Stimulated activated naive CD8-positive, alpha-beta T cell treated with anti-CD3 and anti-CD28 coated beads, Interleukin-15, Interleukin-2, amounts not matched to agents 100 ng/mL and 50 ng/mL, for 24 hours (primary cell): ENCODE data around the gene PRKD1.

Source experiments
- H3K27ac Mint-ChIP-seq: one replicate; pipeline ENCODE4 v1.8.0; 2021; ENCODE audit warnings: mild to moderate bottlenecking, mixed read lengths
- H3K27me3 Mint-ChIP-seq: one replicate; pipeline ENCODE4 v1.8.0; 2021; ENCODE audit warnings: mixed read lengths
- H3K36me3 Mint-ChIP-seq: one replicate; pipeline ENCODE4 v1.8.0; 2021; ENCODE audit warnings: low read depth, mixed read lengths
- H3K4me1 Mint-ChIP-seq: one replicate; pipeline ENCODE4 v1.8.0; 2021; ENCODE audit warnings: low read depth, mixed read lengths
- H3K4me3 Mint-ChIP-seq: one replicate; pipeline ENCODE4 v1.8.0; 2021; ENCODE audit warnings: mild to moderate bottlenecking, mixed read lengths
- H3K9me3 Mint-ChIP-seq: one replicate; pipeline ENCODE4 v1.8.0; 2021; ENCODE audit warnings: mixed read lengths

The PRKD1 gene

DNA sequence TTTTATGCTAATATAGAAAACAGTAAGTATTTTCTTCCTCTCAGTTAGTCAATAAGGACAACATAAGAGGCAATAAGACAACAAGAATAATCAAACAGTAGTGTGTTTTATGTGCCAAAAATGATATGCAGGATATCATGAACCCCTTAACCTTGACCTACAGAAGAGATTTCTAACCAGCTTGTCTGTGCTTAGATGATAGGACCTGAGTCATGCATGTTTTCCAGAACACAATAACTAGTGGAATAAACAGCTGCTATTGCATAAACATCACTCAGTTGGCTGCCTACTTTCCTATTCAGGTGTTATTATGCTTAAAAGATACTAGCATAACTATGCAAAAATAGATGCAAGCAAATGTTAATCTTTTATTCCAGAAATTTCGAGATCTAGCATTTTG, 282.5 kb downstream of the PRKD1 start:
- Mint-ChIP-seq H3K27me3 (no peaks in the 10 kb centered on the region), H3K27ac (no peak overlapping the region), H3K4me3 (no peak overlapping the region), H3K9me3 (peaks cover 17% of the 10 kb centered on the region), H3K36me3 (no peaks in the 10 kb centered on the region), H3K4me1 (no peaks in the 10 kb centered on the region)

DNA sequence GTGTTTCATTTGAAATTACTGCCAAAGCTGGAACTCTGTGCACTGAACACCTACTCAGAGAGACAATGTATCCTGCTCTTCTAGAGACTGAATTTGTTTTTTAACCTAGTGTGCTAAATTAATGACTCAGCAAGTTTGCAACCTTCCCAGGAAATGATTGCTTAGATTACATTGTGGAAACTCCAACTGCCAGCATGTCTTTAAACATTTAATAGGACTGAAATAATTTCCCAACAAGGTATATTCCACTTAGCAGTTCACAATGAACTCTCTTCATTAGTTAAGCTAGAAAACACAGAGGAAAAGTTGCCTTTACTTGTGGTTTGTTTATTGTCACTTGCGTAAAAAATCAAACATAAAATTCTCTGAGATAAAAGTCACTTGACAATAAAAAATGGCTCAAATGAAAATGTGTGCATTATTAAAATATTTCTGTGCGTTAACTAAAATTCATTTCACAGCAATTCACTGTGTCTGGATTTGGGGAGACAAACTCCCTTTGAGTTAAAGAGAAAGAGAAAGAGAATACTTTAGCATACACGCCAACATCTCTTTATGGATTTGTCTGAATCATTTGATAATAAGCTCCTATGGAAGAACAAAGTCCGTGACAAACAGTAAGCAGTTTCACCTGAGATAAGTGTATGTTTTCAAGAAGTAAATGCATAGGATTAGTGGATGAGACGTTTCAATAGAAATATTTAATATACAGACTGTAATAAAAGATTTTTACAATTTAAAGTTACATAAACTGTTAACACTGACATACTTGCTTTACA, 284.0 kb downstream of the PRKD1 start:
- Mint-ChIP-seq H3K27ac (no peak overlapping the region), H3K9me3 (peaks cover 8% of the 10 kb centered on the region), H3K4me1 (no peaks in the 10 kb centered on the region), H3K4me3 (no peak overlapping the region), H3K27me3 (no peaks in the 10 kb centered on the region), H3K36me3 (no peaks in the 10 kb centered on the region)

DNA sequence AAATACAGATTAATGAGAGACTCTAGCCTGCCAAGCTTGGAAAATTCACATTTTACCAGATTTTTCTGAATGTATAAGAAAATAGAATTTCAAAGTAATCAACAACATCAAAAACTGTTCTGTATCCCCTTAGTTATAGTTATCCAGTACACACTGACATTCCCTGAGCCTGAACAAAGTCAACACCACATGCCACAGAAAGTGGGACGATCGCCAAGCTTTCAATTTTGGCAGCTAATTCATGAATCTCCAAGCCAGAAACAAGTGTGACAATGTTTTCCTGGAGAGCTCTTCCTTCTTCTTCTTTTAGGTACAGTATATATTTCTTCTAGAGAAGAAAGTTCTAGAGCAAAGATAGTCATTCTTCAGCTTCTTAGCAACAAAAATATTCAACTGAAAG, 290.2 kb downstream of the PRKD1 start:
- Mint-ChIP-seq H3K36me3 (no peaks in the 10 kb centered on the region), H3K4me1 (no peaks in the 10 kb centered on the region), H3K27ac (no peak overlapping the region), H3K9me3 (no peaks in the 10 kb centered on the region), H3K4me3 (no peak overlapping the region), H3K27me3 (no peaks in the 10 kb centered on the region)

DNA sequence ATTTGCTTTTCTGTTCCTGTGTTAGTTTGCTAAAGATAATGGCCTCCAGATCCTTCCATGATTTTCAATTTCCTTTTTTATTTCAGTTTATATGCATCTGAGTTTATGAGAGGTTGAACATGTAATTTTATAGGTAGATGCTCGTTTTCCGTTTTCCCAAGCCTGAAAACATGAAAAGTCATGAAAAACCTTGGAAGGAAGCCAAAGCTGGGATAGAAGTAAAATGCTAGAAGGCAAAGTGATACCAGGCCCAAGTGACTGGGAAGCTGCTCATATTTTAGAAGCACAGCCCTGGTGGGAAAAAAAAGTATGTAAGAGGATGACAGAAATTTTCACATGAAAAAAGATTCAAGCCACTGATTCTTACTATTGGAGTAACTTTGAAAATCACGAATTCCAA, 290.8 kb downstream of the PRKD1 start:
- Mint-ChIP-seq H3K4me1 (no peaks in the 10 kb centered on the region), H3K4me3 (no peak overlapping the region), H3K9me3 (no peaks in the 10 kb centered on the region), H3K27ac (no peak overlapping the region), H3K36me3 (no peaks in the 10 kb centered on the region), H3K27me3 (no peaks in the 10 kb centered on the region)

DNA sequence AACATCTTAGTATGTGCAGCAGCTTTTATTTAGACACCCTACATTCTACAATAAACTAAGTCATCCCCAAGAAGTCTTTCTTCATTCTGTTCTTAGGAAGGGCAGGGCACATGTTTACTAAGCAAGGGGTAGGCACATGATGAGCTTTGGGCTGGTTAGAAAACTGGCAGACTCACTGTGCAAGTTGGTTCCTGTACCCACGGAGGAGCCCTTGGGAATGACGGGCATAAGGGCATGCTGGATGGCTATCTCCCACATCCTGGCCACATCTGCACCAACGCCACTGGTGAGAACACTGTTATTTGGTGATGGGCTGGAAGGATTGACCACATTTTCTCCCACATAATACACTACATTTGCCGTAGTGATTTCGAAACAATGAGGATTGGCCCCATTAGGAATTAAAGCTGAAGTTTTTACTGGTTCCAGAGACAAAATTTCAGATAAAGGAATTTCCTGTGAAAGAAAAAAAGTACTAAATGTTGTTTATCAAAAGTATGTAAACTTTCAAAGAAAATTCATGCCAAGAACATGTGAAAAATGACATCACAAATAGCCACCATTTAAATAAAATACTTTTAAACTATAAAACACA, 297.0 kb downstream of the PRKD1 start:
- no peak overlapping the region for H3K27ac Mint-ChIP-seq
- no peaks in the 10 kb centered on the region for H3K4me1 Mint-ChIP-seq
- no peaks in the 10 kb centered on the region for H3K27me3 Mint-ChIP-seq
- H3K9me3 Mint-ChIP-seq, result no peaks in the 10 kb centered on the region
- H3K36me3 Mint-ChIP-seq, result no peaks in the 10 kb centered on the region
- H3K4me3 Mint-ChIP-seq, result no peak overlapping the region

DNA sequence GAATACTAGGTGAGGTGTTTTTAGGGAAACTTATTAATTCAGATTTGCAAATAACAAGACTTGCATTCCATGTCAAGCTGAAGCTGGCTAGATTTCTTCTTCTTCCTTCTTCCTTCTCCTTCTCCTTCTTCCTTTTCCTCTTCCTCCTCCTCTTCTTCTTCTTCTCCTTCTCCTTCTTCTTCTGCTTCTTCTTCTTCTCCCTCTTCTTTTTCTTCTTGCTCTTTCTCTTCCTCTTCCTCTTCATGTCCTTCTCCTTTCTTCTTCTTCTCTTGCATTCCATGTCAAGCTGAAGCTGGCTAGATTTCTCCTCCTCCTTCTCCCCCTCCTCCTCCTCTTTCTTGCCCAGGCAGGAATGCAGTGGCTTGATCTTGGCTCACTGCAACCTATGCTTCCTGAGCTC, 297.8 kb downstream of the PRKD1 start:
- H3K36me3 Mint-ChIP-seq, result no peaks in the 10 kb centered on the region
- no peak overlapping the region for H3K4me3 Mint-ChIP-seq
- no peaks in the 10 kb centered on the region for H3K27me3 Mint-ChIP-seq

DNA sequence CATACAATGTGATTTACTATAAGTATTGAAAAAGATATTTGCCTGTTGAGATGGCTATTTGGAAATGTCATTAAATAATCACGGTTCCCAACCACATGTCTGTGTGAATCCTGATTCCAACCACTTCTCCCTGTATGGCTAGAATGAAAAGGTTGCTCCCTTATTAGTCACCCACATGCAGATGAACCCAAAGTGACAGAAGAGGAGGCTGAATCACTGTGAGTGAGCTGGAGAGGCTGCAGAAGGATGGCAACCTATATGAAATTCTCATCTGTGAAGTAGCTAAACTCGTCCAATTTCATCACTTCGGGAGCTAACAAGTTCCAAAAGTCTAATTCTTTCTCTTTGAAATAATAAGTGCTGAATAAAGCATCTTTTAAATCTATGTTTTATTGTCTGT, 300.5 kb downstream of the PRKD1 start:
- H3K36me3 Mint-ChIP-seq, result no peaks in the 10 kb centered on the region
- no peak overlapping the region for H3K4me3 Mint-ChIP-seq
- H3K27ac Mint-ChIP-seq, result no peak overlapping the region
- H3K4me1 Mint-ChIP-seq, result no peaks in the 10 kb centered on the region
- no peaks in the 10 kb centered on the region for H3K27me3 Mint-ChIP-seq
- peaks cover 7% of the 10 kb centered on the region for H3K9me3 Mint-ChIP-seq

More for the DNA sequence above, 297.8 kb downstream of the PRKD1 start:
- no peaks in the 10 kb centered on the region for H3K4me1 Mint-ChIP-seq
- H3K27ac Mint-ChIP-seq, result no peak overlapping the region
- H3K9me3 Mint-ChIP-seq, result peaks cover 3% of the 10 kb centered on the region

DNA sequence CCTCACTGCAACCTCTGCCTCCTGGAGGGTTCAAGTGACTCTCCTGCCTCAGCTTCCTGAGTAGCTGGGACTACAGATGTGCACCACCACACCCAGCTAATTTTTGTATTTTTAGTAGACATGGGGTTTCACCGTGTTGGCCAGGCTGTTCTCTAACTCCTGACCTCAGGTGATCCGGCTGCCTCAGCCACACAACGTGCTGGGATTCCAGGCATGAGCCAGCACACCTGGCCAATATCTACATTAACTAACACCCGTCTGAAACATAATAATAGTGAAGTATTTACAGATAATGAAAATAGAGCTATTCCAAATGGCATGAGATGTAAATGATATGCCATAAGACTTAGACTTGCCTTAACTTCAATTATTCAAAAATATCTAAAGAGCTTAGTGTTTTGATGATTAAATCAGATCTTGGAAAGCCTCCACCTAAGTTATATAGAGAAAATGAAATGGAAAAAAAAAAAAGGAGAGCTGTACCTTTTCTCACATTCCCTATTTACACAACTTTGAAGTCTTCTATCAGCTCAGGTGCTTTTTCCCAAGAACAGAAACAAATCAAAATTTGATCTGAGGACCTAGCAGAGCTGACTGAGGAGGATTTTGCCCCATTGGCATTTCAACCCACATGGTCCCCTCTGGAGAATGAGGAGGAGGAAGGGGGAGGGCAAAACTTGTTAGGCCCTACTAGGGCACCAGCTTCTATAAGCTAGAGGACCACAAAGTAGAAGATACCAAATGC, 309.2 kb downstream of the PRKD1 start:
- Mint-ChIP-seq H3K36me3 (no peaks in the 10 kb centered on the region), H3K27ac (no peak overlapping the region), H3K4me1 (no peaks in the 10 kb centered on the region), H3K9me3 (peaks cover 14% of the 10 kb centered on the region), H3K27me3 (no peaks in the 10 kb centered on the region), H3K4me3 (no peak overlapping the region)

DNA sequence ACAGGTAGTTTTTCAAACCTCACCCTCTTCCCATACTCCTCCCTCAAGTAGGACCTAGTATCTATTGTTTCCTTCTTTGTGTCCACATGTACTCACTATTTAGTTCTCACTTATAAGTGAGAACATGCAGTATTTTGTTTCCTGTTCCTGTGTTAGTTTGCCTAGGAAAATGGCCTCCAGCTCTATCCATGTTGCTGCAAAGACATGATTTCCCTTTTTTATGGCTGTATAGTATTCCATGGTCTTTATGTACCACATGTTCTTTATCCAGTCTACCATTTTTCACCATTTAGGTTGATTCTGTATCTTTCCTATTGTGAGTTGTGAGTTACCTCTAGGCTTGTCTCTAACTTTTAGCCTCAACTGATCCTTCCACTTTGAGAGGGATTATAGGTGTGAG, 310.7 kb downstream of the PRKD1 start:
- Mint-ChIP-seq H3K9me3 (peaks cover 10% of the 10 kb centered on the region), H3K4me3 (no peak overlapping the region), H3K4me1 (no peaks in the 10 kb centered on the region), H3K36me3 (no peaks in the 10 kb centered on the region), H3K27me3 (no peaks in the 10 kb centered on the region), H3K27ac (no peak overlapping the region)

DNA sequence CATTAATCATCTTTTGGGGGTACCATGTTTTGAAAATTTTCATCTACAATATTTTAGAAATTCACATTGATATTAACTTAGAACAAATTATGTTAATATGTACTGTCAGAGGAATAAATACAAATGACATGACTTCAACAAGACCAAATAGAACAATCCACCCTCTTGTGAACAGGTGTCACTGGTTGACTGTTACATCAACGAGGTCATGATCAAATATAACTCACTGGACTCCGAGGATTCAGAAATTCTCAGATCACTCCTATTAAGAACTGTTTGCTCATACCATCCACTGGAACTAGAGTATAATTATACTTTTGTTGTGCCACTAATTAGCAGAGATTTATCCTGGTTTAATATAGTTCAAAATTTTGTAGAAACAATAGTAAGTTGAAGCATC, 318.8 kb downstream of the PRKD1 start:
- H3K4me1 Mint-ChIP-seq, result no peaks in the 10 kb centered on the region
- no peaks in the 10 kb centered on the region for H3K36me3 Mint-ChIP-seq
- no peak overlapping the region for H3K27ac Mint-ChIP-seq
- H3K9me3 Mint-ChIP-seq, result peaks cover 10% of the 10 kb centered on the region
- no peak overlapping the region for H3K4me3 Mint-ChIP-seq
- no peaks in the 10 kb centered on the region for H3K27me3 Mint-ChIP-seq

DNA sequence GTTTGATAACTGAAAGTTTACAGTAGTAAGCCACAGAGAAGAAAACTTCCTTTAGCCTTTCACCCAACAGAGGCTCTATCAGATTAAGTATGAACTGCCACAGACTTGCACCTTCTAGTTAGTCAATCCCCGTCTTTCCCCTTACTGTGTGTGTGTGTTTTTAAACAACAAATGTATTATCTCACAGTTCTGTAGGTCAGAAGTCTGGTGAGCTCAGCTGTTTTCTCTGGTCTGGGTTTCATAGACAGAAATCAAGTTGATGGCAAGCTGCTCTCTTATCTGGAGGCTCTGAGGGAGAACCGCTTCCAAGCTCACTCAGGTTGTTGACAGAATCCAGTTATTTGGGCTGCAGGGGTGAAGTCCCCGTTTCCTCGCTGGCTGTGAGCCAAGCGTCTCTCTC, 320.5 kb downstream of the PRKD1 start:
- Mint-ChIP-seq H3K4me3 (no peak overlapping the region), H3K4me1 (no peaks in the 10 kb centered on the region), H3K36me3 (no peaks in the 10 kb centered on the region), H3K9me3 (peaks cover 10% of the 10 kb centered on the region), H3K27me3 (no peaks in the 10 kb centered on the region), H3K27ac (no peak overlapping the region)

DNA sequence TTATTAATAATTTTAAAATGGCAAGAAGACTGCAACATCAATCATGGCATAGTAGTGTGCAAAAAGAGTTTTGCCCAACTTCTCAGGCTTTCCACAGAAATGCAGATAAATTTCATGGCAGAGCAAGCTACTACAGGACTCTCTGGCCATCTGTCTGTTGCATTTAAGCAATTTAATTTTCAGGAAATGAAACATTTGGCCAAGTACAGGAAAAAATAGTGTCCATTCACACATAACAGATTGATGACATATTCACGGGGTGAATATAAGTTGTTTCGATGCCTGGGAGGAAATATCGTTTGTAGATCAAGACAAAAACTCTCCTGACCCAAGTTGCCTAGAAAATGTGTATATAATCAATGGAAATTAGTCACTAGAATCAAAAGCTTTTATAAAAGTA, 324.0 kb downstream of the PRKD1 start:
- no peak overlapping the region for H3K27ac Mint-ChIP-seq
- no peaks in the 10 kb centered on the region for H3K4me1 Mint-ChIP-seq
- H3K9me3 Mint-ChIP-seq, result peaks cover 10% of the 10 kb centered on the region
- H3K27me3 Mint-ChIP-seq, result no peaks in the 10 kb centered on the region
- no peak overlapping the region for H3K4me3 Mint-ChIP-seq
- no peaks in the 10 kb centered on the region for H3K36me3 Mint-ChIP-seq

DNA sequence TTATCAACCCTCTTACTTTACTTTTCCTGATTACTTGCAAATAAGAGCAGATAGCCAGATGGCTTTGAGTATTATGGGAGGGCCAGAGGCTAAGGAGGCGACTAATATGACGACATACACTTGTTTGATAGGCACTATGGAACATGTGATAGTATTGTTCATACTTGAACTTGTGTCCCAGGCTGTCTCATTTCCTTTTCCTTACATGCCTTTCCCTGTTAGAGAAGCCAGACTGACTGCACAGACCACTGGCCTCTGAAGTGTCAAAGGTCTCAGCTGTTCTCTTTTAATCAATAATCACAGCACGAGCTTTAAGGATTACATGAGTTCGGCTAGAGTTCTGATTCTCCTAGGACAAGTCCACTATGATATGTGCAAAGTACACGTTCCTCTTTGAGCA, 326.0 kb downstream of the PRKD1 start:
- no peaks in the 10 kb centered on the region for H3K4me1 Mint-ChIP-seq
- no peaks in the 10 kb centered on the region for H3K27me3 Mint-ChIP-seq
- no peak overlapping the region for H3K4me3 Mint-ChIP-seq
- no peak overlapping the region for H3K27ac Mint-ChIP-seq
- no peaks in the 10 kb centered on the region for H3K36me3 Mint-ChIP-seq
- H3K9me3 Mint-ChIP-seq, result peaks cover 10% of the 10 kb centered on the region

DNA sequence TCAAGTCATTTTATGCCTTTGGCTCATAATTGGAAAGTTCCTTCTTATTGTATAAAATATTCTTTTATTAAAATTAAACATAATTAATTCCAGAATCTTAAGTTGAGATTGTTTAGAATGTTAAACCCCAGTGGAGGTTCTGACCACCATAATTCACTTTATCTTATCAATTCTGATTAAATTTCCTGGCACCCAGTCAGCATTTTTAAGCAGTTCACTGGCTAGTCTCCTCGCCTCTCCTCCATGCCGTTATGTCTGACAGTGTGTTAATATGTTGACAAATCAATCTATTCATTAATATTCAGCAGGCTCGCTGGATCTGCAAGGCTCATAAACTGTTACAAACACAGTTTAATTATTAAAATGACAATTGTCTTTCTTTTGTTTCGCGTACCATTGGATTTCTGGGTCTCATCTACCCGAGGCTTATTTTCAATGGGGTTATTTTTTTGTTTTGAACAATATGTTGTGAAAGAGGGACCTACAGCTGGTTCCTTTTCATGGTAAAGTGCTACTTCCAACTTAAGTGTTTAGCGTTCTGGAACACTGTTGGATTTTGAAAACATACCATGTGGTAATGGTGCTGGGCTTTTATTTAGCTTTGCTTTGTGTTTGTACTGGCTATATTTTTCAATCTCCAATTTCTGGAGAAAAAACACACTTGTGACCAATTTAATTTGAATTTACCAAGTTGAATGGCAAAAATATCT, 339.7 kb downstream of the PRKD1 start:
- no peak overlapping the region for H3K4me3 Mint-ChIP-seq
- no peaks in the 10 kb centered on the region for H3K27me3 Mint-ChIP-seq
- no peak overlapping the region for H3K27ac Mint-ChIP-seq
- H3K4me1 Mint-ChIP-seq, result no peaks in the 10 kb centered on the region
- no peaks in the 10 kb centered on the region for H3K36me3 Mint-ChIP-seq
- H3K9me3 Mint-ChIP-seq, result peaks cover 5% of the 10 kb centered on the region

DNA sequence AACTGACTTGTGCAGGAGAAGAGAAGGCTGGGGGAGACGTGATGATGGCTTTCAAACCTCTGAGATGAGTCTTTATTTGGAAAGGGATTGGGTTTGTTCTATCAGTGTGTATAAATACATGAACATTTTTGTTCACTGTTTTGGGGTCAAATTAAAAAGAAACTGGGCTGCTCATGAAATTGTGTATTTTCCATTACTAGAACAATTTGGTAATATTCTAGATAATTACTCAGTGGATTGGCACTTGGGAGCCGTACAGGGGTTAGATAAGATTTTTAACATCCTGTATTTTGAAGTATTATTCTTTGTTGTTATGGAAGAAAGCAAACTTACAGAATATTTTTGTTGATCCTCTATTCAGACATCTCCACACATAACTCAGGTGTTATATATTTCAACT, 340.6 kb downstream of the PRKD1 start:
- Mint-ChIP-seq H3K27ac (no peak overlapping the region), H3K27me3 (no peaks in the 10 kb centered on the region), H3K4me1 (no peaks in the 10 kb centered on the region), H3K36me3 (no peaks in the 10 kb centered on the region), H3K4me3 (no peak overlapping the region), H3K9me3 (peaks cover 5% of the 10 kb centered on the region)
